Measurements from ENCODE around the gene ICAM5.

ICAM5 gene

DNA sequence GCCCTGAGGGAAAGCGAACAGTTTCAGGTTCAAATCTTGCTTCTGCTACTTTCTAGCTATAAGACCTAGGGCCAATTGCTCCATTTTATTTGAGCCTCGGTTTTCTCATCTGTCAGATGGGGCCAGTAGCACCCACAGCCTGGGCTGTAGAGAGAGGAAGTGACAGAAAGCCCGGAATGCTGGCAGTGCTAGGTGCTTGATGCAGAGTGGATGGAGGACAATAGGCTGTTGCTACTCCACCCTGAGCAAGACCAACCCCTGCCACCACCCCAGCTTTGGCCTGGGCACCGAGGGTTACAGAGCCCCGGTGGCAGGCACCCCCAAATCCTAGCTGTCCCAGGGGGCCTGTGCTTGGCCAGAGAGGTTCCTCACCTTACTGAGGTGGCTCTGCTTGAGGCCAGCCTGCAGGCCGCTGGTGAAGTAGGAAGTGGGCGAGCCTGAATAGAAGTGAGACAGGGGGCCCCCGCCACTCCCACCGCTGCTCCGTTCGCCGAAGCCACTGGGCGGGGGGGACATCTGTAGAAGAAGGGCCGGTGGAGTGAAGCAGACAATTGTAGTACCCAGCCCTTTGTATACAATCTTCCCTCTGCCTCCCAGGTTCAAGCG is 28.2 kb downstream of the ICAM5 start:
- TF ChIP-seq GATA3 (IDR thresholded peaks at IDR 0.05; ENCODE audit: low read depth, low read length) (no peak), GATA2 (IDR thresholded peaks at IDR 0.05; ENCODE audit: low read depth, low read length) (no peak)

DNA sequence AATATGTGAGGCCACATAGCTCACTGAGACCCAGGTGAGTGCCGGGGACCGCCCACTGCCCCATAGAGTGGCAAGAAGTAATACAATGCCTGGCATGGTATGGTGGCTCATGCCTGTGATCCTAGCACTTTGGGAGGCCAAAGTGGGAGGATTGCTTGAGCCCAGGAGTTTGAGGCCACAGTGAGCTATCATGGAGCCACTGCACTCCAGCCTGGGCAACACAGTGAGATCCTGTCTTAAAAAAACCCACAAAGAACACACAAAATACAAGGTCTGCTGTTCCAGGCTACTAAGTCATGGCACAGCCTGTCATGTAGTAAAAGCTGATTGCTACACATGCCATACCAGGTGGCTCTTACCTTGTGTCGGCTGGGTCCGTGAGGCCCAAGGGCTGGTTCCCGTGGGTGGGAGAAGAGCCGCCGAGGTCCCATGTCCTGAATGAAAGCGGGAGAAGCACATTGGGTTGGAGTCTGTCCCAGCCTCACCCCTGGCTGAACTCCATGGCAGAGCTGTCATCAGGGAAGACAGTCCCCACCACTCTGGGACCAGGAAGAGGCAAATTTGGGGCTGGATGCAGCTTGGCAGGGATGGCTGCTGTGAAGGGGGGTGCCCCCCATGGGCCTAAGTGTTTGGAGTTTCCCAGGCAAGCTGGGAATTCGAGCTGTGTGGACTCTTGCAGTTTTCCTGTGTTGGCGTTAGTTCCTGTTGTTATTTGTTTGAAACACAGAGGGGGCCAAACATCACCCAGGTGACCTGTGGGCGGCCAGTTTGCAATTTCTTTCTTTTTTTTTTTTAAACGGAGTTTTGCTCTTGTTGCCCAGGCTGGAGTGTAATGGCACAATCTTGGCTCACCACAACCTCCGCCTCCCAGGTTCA is 29.3 kb downstream of the ICAM5 start:
- TF ChIP-seq GATA3 (IDR thresholded peaks at IDR 0.05; ENCODE audit: low read depth, low read length), result no peak
- TF ChIP-seq GATA2 (IDR thresholded peaks at IDR 0.05; ENCODE audit: low read depth, low read length), result no peak

DNA sequence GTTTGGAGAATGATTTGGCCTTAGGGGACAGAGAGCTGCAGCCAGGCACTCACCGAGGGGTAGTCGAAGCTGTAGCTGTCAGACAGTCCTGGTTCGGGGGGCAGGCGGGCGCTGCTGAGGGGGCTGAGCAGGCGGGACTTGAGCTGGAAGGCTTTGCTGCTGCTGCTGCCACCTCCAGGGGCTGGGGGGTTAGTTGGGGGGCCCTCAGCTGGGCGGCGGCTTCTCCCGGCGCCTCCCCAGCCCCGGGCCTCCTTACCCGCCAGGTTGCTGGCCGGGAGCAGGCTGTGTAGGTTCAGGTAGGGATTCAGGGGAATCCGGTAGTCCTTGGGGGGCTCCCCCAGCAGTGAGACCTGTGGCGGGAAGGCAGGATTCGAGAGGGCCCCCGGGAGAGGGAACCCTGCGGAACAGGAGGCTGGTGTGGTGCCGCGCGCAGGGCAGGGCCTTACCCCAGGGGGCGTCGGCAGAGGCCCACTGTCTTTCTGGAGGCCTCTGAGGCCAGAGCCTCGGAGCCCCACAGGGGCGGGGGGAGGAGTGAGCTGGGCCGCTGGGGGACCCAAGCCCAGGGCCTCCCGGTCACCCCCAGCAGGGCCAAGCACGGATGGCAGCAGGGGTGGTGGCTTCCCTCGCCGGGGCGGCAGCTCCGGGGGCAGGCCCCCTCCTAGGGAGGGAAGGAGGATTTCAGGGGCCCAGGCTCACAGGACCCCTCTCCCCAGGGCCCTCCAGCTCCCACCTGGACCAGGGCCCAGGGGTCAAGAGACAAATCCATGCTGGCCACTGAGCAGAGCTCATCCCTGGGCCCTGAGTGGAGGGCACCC is 31.1 kb downstream of the ICAM5 start:
- no peak for TF ChIP-seq GATA2 (IDR thresholded peaks at IDR 0.05; ENCODE audit: low read depth, low read length)
- no peak for TF ChIP-seq GATA3 (IDR thresholded peaks at IDR 0.05; ENCODE audit: low read depth, low read length)

DNA sequence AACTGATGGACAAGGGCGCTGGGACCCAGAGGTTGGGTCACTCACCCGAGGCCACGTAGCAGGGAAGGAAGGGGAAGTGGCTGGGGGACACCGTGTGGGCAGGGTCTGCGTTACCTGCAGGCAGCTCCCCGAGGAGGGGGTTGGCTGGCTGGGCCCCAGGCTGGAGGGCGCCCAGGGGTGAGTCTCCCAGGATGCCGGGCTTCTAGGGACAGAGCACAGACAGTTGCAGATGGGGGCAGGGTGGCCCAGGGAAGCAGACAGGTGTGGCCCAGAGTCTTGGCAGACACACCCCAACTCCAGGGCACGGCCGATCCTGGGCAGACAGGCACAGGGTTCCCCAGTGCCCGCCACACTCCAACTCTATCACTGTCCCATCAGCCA is 31.7 kb downstream of the ICAM5 start:
- TF ChIP-seq GATA2 (IDR thresholded peaks at IDR 0.05; ENCODE audit: low read depth, low read length) (no peak), GATA3 (IDR thresholded peaks at IDR 0.05; ENCODE audit: low read depth, low read length) (no peak)

DNA sequence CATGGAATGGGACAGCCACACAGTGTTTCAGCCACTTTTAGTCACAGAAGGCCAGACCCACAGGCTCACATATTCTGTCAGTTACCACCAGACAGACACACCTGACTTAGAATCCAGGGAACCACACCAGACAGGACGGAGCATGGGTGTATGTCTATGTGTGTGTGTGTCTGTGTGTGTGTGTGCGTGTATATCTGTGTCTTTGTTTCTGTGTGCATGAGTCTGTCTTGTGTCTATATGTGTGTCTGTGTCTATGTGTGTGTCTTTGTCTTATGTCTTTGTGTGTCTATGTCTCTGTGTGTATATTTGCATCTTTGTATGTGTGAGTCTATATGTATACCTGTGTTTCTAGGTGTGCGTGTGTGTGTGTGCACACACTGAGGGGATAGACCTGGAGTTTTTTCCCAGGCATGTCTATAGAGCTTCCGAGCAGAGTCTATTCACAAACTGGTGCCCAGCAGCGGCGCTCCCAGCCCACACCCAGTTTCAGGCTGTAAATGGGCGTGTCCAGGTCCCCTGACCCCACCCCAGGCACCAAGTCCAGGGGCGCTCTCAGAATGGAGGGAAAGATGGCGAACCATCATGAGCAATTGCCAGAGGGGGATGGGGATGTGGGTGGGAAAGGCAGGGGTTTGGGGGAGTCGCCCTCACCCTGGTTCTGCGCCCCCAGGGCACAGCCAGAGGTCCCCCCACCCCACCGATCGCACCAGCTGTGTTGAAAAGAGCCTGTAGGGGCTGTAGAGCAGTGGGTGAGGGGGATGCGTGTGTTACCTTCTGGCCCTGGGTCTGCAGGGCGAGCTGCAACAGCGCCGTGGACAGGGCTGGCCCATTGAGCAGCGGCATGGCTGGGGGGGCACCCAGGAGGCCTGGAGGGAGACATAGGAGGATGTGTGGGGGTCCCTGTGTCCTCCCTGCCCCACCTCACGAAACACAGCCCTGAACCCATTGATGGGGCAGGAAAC is 32.4 kb downstream of the ICAM5 start:
- TF ChIP-seq GATA3 (IDR thresholded peaks at IDR 0.05; ENCODE audit: low read depth, low read length) (no peak), GATA2 (IDR thresholded peaks at IDR 0.05; ENCODE audit: low read depth, low read length) (no peak)

DNA sequence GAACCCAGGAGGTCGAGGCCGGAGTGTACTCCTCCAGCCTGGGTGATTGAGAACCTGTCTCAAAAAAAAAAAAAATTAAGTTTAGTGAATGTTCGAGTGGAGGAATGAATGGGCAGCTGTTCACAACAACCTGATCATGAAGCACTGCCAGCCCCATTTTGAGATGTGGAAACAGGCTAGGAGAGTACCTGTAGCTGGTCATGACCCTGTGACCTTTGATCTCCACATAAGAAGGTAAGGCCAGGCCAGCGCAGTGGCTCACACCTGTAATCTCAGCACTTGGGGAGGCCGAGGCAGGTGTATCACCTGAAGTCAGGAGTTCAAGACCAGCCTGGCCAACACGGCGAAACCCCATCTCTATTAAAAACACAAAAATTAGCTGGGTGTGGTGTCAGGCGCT is 36.0 kb downstream of the ICAM5 start:
- TF ChIP-seq GATA3 (IDR thresholded peaks at IDR 0.05; ENCODE audit: low read depth, low read length), result no peak
- no peak for TF ChIP-seq GATA2 (IDR thresholded peaks at IDR 0.05; ENCODE audit: low read depth, low read length)

DNA sequence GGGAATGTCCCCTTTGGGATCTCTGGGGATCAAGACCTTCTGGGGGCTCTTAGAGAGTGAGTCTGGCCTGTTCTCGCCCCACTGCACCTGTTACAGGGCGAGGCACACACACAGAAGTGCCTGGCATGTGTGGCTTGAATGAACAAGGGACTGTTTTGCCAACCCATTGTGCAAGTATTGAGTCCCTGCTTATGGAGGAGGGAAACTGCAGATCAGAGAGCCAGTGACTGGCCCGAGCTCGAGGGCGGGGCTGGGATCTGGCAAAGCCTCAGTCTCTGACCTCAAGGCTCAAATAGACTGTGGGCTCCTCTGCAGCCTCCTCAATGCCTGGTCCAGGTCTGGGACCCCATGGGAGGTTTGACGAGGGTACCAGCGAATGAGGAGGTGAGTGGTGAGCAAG is 38.0 kb downstream of the ICAM5 start:
- TF ChIP-seq GATA2 (IDR thresholded peaks at IDR 0.05; ENCODE audit: low read depth, low read length) (no peak), GATA3 (IDR thresholded peaks at IDR 0.05; ENCODE audit: low read depth, low read length) (no peak)

DNA sequence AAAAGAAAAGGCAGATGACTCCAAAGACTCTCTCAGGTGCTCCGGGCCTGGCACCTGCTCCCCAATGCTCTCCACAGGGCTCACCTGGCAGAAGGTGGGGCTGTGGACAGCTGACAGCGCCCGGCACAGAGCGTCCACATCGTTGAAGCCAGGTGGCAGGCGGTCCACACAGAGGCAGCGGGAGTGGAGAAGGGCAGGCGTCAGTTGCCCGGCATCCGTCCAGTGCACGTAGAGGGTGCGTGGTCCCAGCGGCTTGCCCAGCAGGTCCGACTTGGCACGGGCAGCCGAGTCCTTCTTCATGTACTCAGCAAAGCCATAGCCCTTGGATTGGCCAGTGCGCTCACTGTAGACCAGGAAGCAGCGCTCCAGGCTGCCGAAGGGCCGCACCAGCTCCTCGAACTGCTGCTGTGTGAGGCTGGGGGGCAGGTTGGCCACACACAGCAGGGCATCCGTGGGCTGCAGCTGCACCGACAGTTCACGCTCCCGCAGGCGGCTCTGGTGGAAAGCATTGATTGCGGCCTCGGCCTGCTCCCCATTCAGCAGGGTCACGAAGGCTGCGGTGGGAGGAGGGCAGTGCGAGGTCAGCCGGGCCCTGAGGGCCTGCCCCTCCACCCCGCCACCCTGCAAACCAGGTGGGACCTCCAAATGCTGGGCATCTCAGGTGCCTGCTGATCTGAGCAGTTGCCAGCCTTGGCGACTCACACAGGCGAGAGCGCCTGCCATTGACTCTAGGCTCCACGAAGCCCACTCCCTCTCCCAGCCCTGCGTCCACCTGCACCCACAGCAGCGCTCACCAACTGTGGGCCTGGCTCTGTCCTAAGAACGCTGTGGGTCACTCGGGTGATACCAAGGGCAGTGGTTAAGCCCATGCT is 39.0 kb downstream of the ICAM5 start:
- TF ChIP-seq GATA3 (IDR thresholded peaks at IDR 0.05; ENCODE audit: low read depth, low read length), result no peak

DNA sequence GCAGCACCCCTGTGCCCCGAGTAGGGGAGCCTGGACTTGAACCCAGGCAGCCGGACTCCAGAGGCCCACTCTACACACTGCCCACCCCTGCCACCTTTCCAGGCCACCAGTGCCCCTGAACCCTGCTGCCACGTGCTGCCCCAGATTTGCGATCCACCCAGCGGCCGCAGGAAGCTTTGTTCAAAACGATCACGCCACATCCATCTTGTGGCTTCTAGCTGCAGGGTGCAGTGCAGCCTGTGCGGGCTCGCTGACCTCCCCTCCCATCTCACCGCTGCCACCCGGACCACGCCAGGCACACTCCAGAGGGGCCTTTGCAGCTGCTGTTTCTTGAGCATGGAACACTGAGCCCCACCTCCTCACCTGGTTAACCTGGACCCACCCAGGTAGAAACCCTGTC is 39.8 kb downstream of the ICAM5 start:
- TF ChIP-seq GATA2 (IDR thresholded peaks at IDR 0.05; ENCODE audit: low read depth, low read length) (no peak), GATA3 (IDR thresholded peaks at IDR 0.05; ENCODE audit: low read depth, low read length) (no peak)

DNA sequence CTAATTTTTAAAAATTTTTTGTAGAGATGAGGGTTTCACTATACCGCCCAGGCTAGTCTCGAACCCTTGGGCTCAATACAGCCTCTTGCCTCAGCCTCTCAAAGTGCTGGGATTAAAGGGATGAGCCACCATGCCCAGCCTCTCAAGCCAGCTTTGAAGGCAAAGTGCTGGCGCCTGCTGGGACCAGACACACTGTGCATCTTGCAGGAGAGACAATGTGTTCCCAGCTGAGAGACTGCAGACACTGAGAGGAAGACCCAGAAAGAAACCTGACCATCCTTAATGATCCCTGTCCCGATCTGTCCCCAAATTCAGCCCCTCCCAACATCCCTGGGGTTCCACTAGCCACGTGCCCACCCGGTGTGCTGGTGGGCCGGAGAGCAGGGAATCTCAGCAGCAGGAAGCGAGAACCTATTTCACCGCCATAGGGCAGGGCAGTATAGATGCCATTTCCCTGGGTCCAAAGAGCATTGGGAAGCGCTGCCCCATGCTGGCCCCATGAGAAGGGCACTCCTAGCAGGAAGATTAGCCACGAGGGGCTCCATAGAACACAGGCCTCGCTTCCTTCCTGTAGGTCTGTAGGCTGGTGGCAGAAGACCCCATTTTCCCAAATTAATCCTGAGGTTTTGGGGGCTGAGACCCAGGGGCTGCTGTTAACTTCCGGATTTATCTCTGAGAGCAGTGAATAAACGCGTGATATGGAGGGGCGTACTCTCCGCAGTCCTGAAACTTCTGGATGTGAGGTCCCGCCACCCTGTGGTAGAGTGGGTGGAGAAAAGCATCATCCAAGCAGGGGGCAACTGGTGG is 42.6 kb downstream of the ICAM5 start:
- TF ChIP-seq GATA3 (IDR thresholded peaks at IDR 0.05; ENCODE audit: low read depth, low read length) (no peak), GATA2 (IDR thresholded peaks at IDR 0.05; ENCODE audit: low read depth, low read length) (no peak)

DNA sequence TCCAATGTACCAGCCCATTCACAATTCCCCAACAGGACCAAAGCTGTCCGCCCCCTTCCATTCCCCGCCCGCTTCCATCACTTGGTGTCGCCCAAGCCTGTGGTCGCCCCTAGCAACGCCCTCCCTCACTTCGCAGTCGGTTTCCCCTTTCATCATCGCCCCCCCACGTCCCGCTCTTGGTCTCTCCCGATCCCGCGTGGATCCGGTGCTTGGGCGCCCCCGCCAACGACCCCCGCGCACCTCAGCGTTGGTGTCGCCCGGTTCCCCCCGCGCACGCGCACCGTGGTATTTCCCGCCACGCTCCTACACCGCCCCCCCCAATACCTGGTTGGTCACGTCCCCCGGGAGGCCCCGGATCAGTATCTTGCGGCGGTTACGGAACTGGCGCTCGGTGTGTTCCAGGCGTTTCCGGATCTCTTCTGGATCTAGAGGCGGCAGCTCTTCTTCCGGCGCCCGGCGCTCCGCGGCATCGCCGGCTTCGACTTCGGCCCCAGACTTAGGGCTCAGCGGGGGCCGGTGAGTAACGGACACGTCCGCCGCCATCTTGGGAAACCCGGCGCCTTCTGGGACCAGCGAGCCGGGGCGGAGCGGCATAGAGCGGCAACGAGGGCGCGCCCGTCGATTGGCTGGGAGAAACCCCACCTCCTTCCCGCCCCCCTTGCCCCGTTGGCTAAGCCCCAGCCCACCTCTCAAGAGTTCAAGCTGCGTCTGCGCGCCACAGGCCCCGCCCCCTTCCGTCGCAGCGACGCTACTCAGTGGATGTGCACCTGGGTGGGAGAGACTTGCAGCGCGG is 43.4 kb downstream of the ICAM5 start, which contains the start of gene RAVER1:
TSS of gene RAVER1 (minus strand) at position 565 of the 793 bp plus-strand sequence. CDS start at position 543, 22 bp downstream.
- 0 out of 2 replicates have a peak, but pooled peaks have one; percentile 37 for TF ChIP-seq GATA2 (IDR thresholded peaks at IDR 0.05; ENCODE audit: low read depth, low read length)
- no peak for TF ChIP-seq GATA3 (IDR thresholded peaks at IDR 0.05; ENCODE audit: low read depth, low read length)
